ENCODE data around the gene PNKD.
"Not testable (repeated sequence)": the region's sequence is repeated elsewhere in the genome, so short reads cannot be mapped to it uniquely, and the experiment has no call there.

The PNKD gene

DNA sequence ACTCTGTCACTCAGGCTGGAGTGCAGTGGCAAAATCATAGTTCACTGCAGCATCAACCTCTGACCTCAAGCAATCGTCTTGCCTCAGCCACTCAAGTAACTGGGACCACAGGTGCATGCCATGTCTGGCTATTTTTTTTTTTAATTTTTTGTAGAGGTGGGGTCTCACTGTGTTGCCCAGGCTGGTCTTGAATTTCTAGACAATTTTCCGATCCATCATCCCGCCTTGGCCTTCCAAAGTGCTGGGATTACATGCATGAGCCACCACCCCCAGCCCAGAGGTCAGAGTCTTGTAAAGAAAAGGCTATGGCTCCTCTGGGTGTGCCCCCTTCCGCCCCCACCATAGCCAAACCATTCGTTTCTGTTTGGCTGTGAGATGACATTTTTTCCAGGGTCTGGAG, 35.1 kb downstream of the PNKD start:
- FAIRE-seq (no peak), DNase-seq (ENCODE audit: insufficient read length, low spot score) (no peak)
- TF ChIP-seq, protein P1, sequence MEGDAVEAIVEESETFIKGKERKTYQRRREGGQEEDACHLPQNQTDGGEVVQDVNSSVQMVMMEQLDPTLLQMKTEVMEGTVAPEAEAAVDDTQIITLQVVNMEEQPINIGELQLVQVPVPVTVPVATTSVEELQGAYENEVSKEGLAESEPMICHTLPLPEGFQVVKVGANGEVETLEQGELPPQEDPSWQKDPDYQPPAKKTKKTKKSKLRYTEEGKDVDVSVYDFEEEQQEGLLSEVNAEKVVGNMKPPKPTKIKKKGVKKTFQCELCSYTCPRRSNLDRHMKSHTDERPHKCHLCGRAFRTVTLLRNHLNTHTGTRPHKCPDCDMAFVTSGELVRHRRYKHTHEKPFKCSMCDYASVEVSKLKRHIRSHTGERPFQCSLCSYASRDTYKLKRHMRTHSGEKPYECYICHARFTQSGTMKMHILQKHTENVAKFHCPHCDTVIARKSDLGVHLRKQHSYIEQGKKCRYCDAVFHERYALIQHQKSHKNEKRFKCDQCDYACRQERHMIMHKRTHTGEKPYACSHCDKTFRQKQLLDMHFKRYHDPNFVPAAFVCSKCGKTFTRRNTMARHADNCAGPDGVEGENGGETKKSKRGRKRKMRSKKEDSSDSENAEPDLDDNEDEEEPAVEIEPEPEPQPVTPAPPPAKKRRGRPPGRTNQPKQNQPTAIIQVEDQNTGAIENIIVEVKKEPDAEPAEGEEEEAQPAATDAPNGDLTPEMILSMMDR (IDR thresholded peaks at IDR 0.05; ENCODE audit: insufficient read depth, missing control alignments), result no peak

DNA sequence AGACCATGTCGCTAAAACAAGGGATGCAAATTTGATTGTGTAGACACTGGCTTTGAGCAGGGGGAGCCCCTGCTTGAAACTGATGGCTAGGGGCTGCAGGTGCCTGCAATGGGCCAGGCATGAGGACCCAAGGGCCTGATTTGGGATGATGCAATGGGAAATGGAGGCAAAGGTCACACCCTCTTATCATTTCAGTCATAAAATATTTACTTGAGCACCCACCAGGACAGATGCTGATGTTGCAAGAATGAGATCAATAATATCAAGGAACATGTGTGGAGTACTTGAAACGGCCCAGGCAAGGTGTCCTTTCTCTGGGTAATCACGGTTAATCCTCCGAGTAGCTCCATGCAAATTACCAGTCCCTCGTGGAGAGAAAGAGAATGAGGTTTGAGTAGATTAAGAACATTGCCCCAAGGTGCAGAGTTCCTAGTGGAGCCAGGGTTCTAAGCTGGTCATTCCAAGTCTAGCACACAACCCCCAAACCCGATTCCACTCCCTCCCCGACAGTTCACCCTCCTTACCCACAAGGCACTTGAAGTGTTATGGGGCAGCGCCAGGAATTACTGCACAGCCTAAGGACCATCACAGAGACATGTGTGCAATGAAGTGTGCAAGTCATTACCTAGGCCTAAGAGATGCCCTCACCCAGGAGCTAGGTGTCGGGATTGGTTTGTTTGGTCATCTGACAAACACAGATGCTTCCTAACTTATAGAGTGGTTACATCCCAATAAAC, 36.0 kb downstream of the PNKD start:
- DNase-seq (ENCODE audit: insufficient read length, low spot score) (no peak), FAIRE-seq (no peak)
- TF ChIP-seq, protein P1 (IDR thresholded peaks at IDR 0.05; ENCODE audit: insufficient read depth, missing control alignments), result no peak

DNA sequence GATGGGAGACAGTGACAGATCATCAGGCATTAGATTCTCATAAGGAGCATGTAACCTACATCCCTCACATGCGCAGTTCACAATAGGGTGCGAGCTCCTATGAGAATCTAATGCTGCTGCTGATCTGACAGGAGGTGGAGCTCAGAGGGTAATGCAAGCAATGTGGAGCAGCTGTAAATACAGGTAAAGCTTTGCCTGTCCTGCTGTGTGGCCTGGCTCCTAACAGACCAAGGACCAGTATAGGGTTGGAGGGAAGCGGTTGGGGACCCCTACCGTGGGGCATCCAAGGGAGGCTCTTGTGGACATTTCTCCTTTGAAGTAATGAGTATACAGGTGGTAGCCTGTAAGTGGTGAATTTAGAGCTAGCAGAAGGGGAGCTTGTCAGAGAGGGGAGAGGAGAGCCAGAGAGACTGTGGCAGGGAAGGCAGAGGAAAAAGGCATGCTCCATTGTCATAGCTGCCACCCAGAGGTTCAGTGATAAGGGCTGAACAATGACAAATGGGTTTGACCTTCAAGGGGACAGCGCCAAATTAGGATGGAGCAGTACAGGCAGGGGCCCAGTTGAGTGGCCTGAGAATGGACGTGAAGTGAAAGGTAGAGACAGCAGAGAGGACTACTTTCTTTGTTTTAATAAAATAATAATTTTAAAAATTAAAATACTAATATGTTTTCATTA, 37.2 kb downstream of the PNKD start:
- TF ChIP-seq, protein P1 (IDR thresholded peaks at IDR 0.05; ENCODE audit: insufficient read depth, missing control alignments), result no peak
- FAIRE-seq (no peak), DNase-seq (ENCODE audit: insufficient read length, low spot score) (no peak)

DNA sequence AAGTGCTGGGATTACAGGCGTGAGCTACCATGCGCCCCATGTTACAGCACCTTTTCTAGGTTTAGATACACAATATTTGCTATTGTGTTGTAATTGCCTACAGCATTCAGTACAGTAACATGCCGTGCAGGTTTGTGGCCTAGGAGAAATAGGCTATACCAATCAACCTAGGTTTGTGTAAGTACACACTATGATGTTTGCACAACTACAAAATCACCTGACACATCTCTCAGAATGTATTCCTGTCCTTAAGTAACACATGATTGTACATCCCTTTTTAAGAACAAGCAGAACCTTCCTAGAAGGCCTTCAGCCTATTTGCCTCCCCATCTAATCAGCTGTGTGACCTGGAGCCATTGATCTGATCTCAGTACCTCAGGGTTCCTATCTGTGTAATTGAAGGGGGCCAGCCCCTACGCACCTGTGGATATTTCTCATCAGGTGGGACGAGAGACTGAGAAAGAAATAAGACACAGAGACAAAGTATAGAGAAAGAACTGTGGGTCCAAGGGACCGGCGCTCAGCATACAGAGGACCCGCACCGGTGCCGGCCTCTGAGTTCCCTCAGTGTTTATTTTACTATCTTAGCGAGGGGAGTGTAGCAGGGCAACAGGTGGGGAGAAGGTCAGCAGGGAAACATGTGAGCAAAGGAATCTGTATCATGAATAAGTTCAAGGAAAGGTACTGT, 40.7 kb downstream of the PNKD start:
- DNase-seq (ENCODE audit: insufficient read length, low spot score) (no peak), FAIRE-seq (no peak)
- TF ChIP-seq, protein P1 (IDR thresholded peaks at IDR 0.05; ENCODE audit: insufficient read depth, missing control alignments), result no peak

DNA sequence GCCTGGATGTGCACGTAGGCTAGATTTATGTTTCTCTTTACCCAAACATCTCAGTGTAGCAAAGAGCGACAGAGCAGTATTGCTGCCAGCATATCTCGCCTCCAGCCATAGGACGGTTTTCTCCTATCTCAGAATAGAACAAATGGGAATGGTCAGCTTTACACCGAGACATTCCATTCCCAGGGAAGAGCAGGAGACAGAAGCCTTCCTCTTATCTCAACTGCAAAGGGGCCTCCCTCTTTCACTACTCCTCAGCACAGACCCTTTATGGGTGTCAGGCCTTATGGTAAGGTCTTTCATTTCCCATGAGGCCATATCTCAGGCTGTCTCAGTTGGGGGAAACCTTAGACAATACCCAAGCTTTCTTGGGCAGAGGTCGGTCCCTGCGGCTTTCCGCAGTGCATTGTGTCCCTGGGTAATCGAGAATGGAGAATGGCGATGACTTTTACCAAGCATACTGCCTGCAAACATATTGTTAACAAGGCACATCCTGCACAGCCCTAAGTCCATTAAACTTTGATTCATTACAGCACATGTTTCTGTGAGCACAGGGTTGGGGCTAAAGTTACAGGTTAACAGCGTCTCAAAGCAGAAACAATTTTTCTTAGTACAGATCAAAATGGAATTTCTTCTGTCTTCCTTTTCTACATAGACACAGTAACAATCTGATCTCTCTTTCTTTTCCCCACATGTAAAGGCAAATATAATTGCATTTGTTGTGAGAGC, 41.4 kb downstream of the PNKD start:
- DNase-seq (ENCODE audit: insufficient read length, low spot score); FAIRE-seq: not testable (repeated sequence)

DNA sequence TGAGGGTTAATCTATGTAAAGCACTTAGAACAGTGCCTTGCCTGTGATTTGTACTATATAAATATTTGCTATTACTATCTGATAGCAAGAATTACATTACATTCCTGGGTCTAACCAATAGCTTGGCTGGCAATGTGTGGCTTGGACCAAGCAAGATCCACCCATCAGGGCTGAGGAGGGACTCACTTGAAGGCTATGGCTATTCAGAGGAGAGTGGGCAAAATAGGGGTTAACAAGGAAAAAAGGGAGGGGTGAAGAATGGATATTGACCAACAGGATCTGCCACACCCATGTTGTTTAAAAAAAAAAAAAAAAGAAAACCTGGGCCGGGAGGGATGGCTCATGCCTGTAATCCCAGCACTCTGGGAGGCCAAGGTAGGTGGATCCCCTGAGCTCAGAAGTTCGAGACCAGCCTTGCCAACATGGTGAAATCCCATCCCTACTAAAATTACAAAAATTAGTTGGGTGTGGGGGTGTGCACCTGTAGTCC, 42.0 kb downstream of the PNKD start:
- TF ChIP-seq, protein P1 (IDR thresholded peaks at IDR 0.05; ENCODE audit: insufficient read depth, missing control alignments), result no peak
- DNase-seq (ENCODE audit: insufficient read length, low spot score) (no peak), FAIRE-seq (no peak)

DNA sequence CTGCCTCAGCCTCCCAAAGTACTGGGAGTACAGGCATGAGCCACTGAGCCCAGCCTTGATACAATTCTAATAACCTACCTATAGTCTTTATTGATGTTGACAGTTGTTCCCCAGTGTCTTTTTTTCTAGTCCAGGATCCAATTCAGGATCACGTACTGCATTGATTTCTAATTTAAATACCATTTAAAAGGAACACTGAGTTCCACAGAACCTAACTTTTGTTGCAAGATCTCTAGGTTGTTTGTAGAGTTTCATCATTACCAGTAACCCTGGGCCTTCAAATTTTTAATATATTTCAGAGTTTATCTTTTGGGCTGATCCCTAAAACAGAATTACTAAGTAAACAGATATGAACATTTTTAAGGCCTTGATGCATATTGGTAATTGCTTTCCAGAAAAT, 43.0 kb downstream of the PNKD start:
- TF ChIP-seq, protein P1 (IDR thresholded peaks at IDR 0.05; ENCODE audit: insufficient read depth, missing control alignments), result no peak
- DNase-seq (ENCODE audit: insufficient read length, low spot score) (no peak), FAIRE-seq (no peak)

DNA sequence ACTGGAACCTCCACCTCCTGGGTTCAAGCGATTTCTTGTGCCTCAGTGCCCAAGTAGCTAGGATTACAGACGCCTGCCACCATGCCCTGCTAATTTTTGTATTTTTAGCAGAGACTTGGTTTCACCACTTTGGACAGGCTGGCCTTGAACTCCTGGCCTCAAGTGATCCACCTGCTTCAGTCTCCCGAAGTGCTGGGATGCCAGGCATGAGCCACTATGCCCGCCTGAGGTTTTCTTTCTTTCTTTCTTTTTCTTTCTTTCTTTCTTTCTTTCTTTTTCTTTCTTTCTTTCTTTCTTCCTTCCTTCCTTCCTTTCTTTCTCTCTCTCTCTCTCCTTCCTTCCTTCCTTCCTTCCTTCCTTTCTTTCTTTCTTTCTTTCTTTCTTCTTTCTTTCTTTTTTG, 44.4 kb downstream of the PNKD start:
- not testable (repeated sequence) for DNase-seq (ENCODE audit: insufficient read length, low spot score); FAIRE-seq
